Caco-2 (cell line): ENCODE data around the gene IFTAP. TPM values are rescaled to one million over a fixed set of nuclear protein-coding genes. Genes with fewer than 3 reads are reported as not detected.

Experiments used
- BruUV-seq: library from RNA; stranded (reverse); fragments of 400-500 nt; replicated peaks from 2 replicates; lab custom pipeline; 2021; lab: Mats Ljungman, UMichigan
- CTCF ChIA-PET: fragments of 300-600 bp; sonication (Branson Sonifier 250); formaldehyde crosslinking; loops from one replicate; lab custom pipeline; 2022; ENCODE audit warnings: antibody characterized with exemption; lab: Charles Lee
- POLR2A ChIA-PET: fragments of 300-600 bp; sonication (Branson Sonifier 250); formaldehyde crosslinking; loops from one replicate; lab custom pipeline; 2022; ENCODE audit warnings: antibody characterized with exemption; lab: Charles Lee
- DNase-seq, 2 experiments: peaks; one replicate each; pipeline versions ENCODE4 v3.0.0 to v3.0.0-alpha.2; 2020 to 2022
- H3K27me3 ChIP-seq: replicated peaks from 2 replicates; pipeline ENCODE4 v1.6.0; 2011; ENCODE audit warnings: low read length; ENCODE audit not compliant: control insufficient read depth, insufficient read depth
- H3K36me3 ChIP-seq: 2 replicates; pipeline ENCODE4 v1.5.1; 2011; ENCODE audit warnings: low read length; ENCODE audit not compliant: control insufficient read depth, insufficient read depth
- H3K4me1 ChIP-seq: fragments of 250-450 bp; sonication (Bioruptor Pico); 2 replicates; pipeline ENCODE4 v1.5.1; 2020; ENCODE audit warnings: mild to moderate bottlenecking
- H3K4me3 ChIP-seq: 2 replicates; pipeline ENCODE4 v1.5.1; 2011; ENCODE audit warnings: low read depth, mild to moderate bottlenecking, control low read depth, low read length
- H3K9me3 ChIP-seq: fragments of 250-450 bp; sonication (Bioruptor Pico); 2 replicates; pipeline ENCODE4 v1.5.1; 2020; ENCODE audit warnings: mild to moderate bottlenecking, moderate library complexity
- H3K27ac Mint-ChIP-seq: one replicate; pipeline ENCODE4 v1.8.0; 2022; ENCODE audit warnings: mixed read lengths; ENCODE audit not compliant: unreplicated experiment
- H3K27me3 Mint-ChIP-seq: one replicate; pipeline ENCODE4 v1.8.0; 2022; ENCODE audit warnings: mixed read lengths; ENCODE audit not compliant: insufficient read depth, unreplicated experiment
- H3K36me3 Mint-ChIP-seq: one replicate; pipeline ENCODE4 v1.8.0; 2022; ENCODE audit warnings: mild to moderate bottlenecking, mixed read lengths; ENCODE audit not compliant: insufficient read depth, unreplicated experiment
- H3K4me1 Mint-ChIP-seq: one replicate; pipeline ENCODE4 v1.8.0; 2022; ENCODE audit warnings: low read depth, mixed read lengths; ENCODE audit not compliant: unreplicated experiment
- H3K4me3 Mint-ChIP-seq: one replicate; pipeline ENCODE4 v1.8.0; 2022; ENCODE audit warnings: mild to moderate bottlenecking, moderate library complexity, mixed read lengths; ENCODE audit not compliant: unreplicated experiment
- H3K9me3 Mint-ChIP-seq: one replicate; pipeline ENCODE4 v1.8.0; 2022; ENCODE audit warnings: mixed read lengths; ENCODE audit not compliant: unreplicated experiment
- intact Hi-C: fragments of 100-400 bp; cut with micrococcal nuclease; formaldehyde crosslinking; loops from one replicate; pipeline ENCODE4 v1.10.0; 2022; ENCODE audit not compliant: unreplicated experiment
- total RNA-seq: library from RNA; stranded (reverse); gene quantifications from 2 replicates; pipeline ENCODE4 v1.2.3, GENCODE V29; 2022
- TF ChIP-seq, protein P1 (sequence below), 2 experiments: fragments of 200-600 bp in 1 of 2; IDR thresholded peaks; 1 replicate in 1 of 2; 2 replicates in 1 of 2; pipeline versions ENCODE4 v1.5.1 to v1.8.0; 2011 to 2022; ENCODE audit warnings: antibody characterized with exemption in 1 of 2, control low read depth in 1 of 2, inconsistent platforms in 1 of 2, low read depth in 1 of 2, low read length in 1 of 2, mild to moderate bottlenecking in 1 of 2, moderate library complexity in 1 of 2; ENCODE audit not compliant: insufficient read depth in 1 of 2, severe bottlenecking in 1 of 2, unreplicated experiment in 1 of 2

The IFTAP gene
- total RNA-seq, 1 experiment from 2014 or later: 10.4 TPM

DNA sequence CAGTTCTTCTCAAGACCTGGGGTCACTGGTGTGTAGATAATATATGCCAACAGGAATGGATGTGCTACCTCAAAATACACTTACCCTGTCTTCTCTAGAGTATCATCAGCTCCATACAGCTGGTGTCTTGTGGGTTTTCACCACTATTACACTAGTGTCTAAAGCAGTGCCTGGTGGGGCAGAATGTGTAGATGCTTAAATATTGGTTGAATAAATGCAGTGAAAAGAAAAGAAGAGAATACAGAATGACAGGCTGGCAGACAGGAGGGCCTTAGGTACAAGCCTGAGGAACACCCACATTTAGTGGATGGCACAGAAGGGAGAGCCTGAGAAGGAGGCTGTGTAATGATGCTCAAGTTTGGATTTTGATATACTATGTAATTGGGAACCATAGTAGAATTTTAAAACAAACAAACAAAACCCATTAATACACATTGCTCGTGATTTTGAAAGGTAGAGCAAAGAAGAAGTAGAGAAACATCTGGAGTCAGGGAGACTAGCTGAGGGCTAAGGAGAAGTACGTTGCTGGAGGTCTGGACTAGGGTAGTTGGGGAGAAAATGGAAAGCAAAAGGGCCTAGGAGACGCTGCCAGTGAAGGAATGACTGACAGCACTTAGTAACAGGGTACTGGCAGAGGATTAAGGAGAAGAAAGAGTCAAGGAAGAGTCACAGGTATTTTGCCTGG, 24.2 kb downstream of the IFTAP start:
- H3K36me3 ChIP-seq: no peaks in the 10 kb centered on the region
- no peaks in the 10 kb centered on the region for H3K4me1 Mint-ChIP-seq
- no peak for DNase-seq
- POLR2A ChIA-PET: no interaction called here
- CTCF ChIA-PET: no interaction called here
- H3K4me1 ChIP-seq: no peaks in the 10 kb centered on the region
- no peaks in the 10 kb centered on the region for H3K27me3 Mint-ChIP-seq
- H3K4me3 Mint-ChIP-seq: no peak overlapping the region
- no TSS peak for BruUV-seq
- TF ChIP-seq, protein P1, sequence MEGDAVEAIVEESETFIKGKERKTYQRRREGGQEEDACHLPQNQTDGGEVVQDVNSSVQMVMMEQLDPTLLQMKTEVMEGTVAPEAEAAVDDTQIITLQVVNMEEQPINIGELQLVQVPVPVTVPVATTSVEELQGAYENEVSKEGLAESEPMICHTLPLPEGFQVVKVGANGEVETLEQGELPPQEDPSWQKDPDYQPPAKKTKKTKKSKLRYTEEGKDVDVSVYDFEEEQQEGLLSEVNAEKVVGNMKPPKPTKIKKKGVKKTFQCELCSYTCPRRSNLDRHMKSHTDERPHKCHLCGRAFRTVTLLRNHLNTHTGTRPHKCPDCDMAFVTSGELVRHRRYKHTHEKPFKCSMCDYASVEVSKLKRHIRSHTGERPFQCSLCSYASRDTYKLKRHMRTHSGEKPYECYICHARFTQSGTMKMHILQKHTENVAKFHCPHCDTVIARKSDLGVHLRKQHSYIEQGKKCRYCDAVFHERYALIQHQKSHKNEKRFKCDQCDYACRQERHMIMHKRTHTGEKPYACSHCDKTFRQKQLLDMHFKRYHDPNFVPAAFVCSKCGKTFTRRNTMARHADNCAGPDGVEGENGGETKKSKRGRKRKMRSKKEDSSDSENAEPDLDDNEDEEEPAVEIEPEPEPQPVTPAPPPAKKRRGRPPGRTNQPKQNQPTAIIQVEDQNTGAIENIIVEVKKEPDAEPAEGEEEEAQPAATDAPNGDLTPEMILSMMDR (IDR thresholded peaks at IDR 0.05; ENCODE audit: insufficient read depth in 1 of 2, low read depth in 1 of 2, low read length in 1 of 2, severe bottlenecking in 1 of 2, unreplicated experiment in 1 of 2): no peak
- no peaks in the 10 kb centered on the region for H3K9me3 ChIP-seq
- H3K27ac Mint-ChIP-seq: no peak overlapping the region
- intact Hi-C loops: no loop called here
- H3K4me3 ChIP-seq: no peak overlapping the region
- H3K9me3 Mint-ChIP-seq: no peaks in the 10 kb centered on the region
- H3K27me3 ChIP-seq: no peaks in the 10 kb centered on the region
- no peaks in the 10 kb centered on the region for H3K36me3 Mint-ChIP-seq

DNA sequence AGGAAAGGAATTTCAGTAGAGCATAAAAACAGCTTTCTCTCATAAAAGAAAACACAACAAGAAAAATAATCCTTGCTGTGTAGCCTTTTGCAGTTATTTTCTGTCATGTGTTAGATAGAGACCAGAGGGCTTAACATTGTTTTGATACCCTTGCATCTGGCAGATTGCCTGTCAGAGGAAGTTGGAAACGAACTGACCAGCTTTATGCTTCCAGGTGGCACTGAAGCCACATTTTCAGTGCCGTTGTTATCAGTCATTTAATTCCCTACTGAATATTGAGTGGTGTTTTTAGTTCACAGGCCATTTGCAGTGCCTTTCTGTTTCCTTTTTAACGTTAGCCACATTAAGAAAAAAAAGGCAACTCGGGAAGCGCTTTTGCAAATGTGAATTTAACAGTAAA, 25.2 kb downstream of the IFTAP start:
- H3K36me3 Mint-ChIP-seq: no peaks in the 10 kb centered on the region
- CTCF ChIA-PET: no interaction called here

DNA sequence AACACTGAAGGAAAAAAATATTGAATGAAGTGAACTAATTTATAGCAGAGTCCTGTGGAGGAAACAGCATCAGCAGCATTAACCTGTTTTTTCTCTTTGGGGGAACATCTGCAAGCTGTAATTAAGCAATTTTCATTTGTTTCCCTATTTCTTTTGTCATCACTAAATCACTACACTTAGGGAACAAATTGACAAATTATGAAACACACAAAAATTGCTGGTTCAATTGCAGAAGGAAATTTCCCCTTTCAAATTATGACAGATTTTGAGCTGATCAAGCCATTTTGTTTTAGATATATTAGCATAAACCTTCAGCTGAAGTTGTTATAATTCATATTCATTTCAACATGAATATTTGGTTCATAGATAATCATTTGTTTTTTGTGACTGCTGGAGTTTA, 25.9 kb downstream of the IFTAP start:
- no peaks in the 10 kb centered on the region for H3K36me3 Mint-ChIP-seq
- no peaks in the 10 kb centered on the region for H3K9me3 Mint-ChIP-seq
- ChIA-PET POLR2A (no interaction called here), CTCF (no interaction called here)
- no peak overlapping the region for H3K4me3 ChIP-seq
- H3K27me3 Mint-ChIP-seq: no peaks in the 10 kb centered on the region
- BruUV-seq: no TSS peak
- no peak for DNase-seq
- no peaks in the 10 kb centered on the region for H3K27me3 ChIP-seq
- no peaks in the 10 kb centered on the region for H3K4me1 Mint-ChIP-seq
- no peaks in the 10 kb centered on the region for H3K36me3 ChIP-seq
- intact Hi-C loops: no loop called here
- H3K4me1 ChIP-seq: no peaks in the 10 kb centered on the region
- H3K27ac Mint-ChIP-seq: no peak overlapping the region
- H3K9me3 ChIP-seq: no peaks in the 10 kb centered on the region
- H3K4me3 Mint-ChIP-seq: no peak overlapping the region
- TF ChIP-seq, protein P1 (IDR thresholded peaks at IDR 0.05; ENCODE audit: insufficient read depth in 1 of 2, low read depth in 1 of 2, low read length in 1 of 2, severe bottlenecking in 1 of 2, unreplicated experiment in 1 of 2): no peak

More for the DNA sequence above, 25.2 kb downstream of the IFTAP start:
- BruUV-seq: no TSS peak
- Histone ChIP-seq H3K27me3 (no peaks in the 10 kb centered on the region), H3K4me3 (no peak overlapping the region), H3K4me1 (no peaks in the 10 kb centered on the region), H3K9me3 (no peaks in the 10 kb centered on the region), H3K36me3 (no peaks in the 10 kb centered on the region)
- Mint-ChIP-seq H3K9me3 (no peaks in the 10 kb centered on the region), H3K4me1 (no peaks in the 10 kb centered on the region), H3K27ac (no peak overlapping the region), H3K4me3 (no peak overlapping the region), H3K27me3 (no peaks in the 10 kb centered on the region)
- no peak for DNase-seq
- POLR2A ChIA-PET: no interaction called here
- intact Hi-C loops: no loop called here
- TF ChIP-seq, protein P1 (IDR thresholded peaks at IDR 0.05; ENCODE audit: insufficient read depth in 1 of 2, low read depth in 1 of 2, low read length in 1 of 2, severe bottlenecking in 1 of 2, unreplicated experiment in 1 of 2): no peak
